IPS DF 4.7 (cell line): ENCODE results near the gene STXBP6.
"Not testable (repeated sequence)": the region's sequence is repeated elsewhere in the genome, so short reads cannot be mapped to it uniquely, and the experiment has no call there.

ENCODE experiments used
- DNase-seq: peaks from one replicate; pipeline ENCODE4 v3.0.0-alpha.2; 2013; ENCODE audit warnings: low spot score; ENCODE audit errors: extremely low read depth

Gene STXBP6

DNA sequence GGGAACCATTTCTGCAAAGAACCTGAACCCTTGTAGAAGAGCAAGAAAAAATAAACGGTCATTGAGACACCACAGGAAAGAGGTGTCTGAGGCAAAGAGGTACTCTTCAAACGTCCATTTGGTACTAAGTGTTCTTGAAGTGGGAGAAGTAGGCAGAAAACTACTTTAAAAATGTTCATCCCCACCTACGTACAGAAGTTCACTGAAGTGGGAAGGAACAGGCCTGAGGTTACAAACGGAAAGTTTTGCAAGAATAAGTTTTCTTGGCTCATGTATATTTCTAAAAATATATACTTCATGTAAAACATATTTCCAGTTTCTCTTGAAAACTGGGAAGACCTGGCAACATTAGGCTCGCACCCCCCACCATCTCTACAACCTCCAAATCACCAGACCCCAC, 61.2 kb downstream of the STXBP6 start:
- DNase-seq: no peak

DNA sequence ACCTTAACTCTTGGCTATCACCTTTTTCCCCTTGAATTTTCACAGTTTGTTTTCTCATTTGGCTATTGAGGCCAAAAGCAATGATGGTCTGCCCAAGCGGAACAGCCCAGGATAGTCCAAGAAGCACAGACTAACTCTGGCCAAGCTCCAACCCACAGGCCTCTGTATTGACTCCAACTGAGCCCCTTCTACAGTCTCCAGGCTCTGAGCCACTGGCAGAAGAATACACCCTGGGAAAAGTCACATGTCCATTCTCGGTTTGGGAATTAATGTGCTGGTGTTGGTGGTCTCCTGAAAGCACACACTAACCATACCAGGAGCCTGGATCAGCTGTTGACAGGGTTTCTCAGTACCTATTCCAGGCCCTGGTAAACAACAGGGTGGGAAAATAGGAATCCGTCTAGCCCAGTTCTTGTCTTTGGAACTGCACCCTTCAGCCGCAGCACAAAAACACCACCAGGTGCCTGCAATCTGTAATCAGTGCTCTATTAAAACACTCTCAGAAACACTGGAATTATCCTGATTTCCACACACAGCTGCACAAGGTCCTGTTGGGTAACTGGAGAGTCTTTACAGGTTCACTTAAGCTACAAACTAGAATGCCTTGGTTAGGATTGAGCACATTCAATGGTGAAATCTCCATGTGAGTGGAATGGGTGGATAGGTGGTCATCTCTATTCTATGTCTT, 63.6 kb downstream of the STXBP6 start:
- DNase-seq: no peak

DNA sequence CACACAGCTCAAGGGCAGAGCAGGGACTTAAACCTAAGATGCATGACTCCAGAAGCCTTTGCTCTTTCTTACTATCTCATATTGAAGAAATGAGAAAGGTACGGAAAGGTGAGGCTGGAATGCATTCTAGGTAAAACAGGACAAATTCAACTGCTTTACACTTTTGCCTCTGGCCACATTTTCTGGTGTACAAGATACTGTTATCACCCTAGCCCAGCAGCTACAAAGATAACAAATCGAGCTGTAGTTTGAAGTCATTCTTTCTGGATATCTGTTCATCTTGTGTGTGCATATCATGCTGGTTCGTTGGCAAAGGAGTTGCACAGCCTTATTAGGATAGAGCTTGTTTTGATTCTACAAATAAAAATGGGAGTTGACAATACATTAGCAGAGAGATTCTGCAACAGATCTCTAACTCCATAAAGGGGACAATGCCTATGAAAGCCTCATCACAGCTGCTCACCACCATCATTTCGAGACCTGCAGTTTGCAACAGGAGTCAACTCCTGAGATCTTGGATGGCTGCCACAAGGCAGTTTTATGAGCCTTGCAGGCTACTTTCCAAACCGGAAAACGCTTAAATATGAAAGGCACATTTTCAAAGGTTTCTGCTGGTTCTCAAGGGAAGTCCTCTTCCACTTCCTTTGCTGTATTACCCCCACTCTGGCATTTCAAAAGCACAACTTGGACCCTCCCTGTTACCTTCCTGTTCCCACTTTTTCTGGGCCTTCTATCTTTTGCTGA, 64.9 kb downstream of the STXBP6 start:
- no peak for DNase-seq

DNA sequence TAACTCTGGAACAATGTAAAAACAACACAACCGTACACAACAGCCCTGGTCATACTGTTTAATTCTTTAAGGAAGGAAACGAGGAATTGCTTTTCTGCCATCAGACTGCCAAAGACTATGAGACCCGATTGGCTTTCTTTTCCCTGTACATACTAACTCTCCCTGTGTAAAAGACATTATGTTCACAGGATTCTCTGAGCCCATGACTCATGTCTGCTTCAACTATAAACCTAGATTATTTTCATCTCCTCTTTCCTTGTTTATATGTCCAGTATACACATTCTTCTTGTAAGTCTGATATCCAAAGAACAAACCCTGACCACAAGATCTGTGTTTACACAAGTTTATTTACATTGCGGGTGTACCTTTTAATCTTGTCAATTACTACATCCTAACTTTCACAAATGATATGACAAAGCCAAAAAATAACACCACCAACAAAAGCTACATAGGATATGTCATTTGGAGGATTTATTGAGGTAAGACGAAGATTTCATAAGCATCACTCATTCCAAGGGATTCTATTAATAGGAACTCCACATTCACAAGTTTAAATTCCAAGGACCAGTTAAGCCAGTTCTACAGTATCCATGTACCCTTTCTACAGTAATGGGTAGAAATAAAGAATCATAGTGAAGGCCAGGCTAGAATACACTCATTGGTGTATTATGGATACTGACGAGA, 67.3 kb downstream of the STXBP6 start:
- DNase-seq: no peak

DNA sequence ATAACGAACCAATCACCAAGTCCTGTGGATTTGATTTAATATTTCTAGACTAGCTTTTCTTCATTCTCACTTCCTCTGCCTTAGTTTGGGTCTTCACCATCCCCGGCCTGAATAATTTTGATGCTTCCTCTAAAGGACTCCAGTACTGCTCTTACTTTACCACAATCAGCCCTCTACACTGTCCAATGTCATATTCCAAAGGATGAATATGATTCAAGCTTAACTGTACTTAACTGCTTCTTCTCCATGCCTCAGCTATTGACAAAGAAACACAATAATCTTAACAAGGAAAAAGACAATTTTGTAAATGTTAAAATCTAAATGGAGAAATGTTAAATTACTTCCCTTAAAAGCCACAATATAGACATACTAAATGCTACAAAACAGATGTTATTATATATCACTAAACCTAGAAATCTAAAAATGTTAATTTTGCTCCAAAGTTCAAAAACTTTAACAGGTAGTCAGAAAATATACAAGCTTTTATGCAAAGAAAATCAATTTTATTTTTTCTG, 70.2 kb downstream of the STXBP6 start:
- DNase-seq: no peak

DNA sequence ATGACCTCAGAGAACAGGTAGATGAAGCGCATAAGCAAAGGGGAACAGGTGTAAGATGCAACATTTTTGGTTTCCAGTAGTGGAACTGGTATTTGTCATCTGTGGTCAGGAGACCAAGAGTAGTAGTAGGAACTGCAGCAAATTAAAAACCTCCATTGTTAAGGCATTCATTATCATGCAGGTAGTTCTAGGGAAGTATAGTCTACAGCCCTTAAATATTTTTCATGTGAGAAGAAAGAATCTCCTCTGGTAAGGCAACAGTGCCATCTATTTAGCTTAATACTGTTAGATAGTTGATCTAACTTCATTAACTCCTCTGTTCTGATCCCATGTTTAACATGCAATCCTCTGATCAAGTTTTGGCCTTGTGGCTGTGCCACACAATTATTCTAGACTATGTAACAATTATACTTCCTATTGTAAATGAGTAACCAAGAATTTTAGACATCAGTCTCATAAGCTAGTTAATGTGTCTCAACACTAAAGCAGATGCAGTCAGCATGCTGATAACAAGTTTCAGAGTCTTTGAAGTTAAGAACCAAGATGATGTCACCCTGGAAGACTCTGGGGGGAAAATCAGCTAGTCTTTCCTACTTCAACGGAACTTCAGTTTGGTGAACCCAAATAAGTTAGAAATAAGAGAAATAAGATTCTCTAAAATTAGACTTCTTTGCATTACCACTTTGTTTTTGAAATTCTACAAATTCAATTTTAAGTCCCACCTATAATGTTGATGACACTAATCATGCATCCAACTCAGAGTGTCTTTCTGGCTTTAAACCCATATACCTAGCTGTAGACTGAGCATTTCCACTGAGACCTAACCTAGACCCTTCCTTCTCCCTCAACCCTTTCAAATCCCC, 70.9 kb downstream of the STXBP6 start:
- no peak for DNase-seq

DNA sequence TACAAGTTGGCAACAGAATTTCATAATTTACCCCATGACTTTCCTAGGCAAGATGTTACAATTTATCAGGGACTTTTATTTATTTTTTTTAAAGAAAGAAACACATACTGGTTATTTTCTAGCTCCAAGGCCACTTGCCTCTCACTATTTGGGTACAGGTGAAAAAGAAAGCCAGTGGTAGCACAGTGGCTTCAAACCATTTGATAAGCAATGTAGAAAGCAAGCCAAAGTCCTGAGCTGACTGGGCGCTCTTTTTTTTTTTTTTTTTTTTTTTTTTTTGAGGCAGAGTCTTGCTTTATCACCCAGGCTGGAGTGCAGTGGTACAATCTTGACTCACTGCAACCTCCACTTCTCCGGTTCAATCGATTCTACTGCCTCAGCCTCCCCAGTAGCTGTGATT, 73.3 kb downstream of the STXBP6 start:
- DNase-seq: no peak

DNA sequence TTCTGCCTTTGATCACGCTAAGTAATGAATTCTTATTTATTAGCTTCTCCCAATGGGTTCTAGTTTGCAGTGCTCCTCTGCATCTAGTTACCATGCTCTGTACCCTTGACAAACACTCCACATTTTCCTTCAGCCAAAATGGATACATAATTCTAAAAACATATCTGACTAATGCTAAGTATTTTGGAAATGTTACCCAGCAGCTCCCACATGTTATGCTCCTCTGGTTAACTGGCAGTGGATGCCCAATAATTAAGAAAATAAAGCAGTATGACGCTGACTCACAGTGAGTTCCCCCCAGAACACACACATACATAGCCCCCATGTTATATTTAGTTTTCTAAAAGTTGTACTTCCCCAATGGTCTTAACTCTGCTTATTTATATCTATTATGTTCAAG, 74.6 kb downstream of the STXBP6 start:
- DNase-seq: no peak

DNA sequence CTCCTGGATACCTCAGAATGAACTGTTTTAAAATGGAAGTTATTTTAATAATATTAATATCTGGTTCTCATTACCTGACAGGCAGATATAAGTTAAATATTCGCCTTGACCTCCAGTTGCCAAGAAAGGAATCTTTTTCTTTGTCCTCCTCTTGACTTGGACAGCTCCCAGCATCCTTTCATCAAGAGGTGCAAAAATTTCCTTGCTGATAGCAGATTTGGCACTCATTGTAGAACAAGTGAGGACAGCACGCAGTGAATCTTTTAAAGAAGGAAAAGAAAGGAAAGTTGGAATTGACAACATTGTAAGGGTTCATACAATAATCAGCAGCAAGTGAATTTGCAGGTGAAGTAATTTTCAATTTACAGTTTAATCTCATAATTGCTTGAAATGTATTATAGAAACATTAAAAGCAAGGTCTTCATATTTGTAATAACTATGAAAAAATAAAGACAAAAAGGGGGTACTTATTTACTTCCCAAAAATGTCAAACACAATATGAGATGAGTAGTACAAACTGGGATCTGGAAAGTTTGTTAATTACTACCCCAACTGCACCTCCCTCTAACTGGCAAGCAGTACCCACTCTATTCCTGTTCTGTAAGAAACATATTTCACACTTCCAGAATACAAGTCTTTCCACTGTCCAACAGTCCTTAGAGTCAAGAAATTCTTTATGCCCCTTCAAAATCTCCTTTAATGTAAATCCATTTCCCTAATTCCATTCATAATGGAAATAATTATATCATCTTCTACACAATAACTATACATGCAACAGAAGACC, 75.2 kb downstream of the STXBP6 start:
- DNase-seq: no peak

DNA sequence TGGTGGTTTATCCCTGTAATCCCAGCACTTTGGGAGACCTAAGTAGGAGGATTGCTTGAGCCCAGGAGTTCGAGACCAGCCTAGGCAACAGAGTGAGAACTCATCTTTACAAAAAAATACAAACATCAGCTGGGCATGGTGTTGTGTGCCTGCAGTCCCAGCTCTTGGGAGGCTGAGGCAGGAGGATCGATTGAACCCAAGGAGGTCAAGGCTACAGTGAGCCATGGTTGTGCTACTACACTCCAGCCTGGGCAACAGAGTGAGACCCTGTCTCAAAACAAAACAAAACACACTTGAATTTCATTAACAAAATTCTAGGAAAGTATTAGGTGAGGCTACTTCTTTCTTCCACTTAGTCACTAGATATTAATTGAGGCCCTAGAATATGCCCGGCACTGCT, 77.1 kb downstream of the STXBP6 start:
- no peak for DNase-seq

DNA sequence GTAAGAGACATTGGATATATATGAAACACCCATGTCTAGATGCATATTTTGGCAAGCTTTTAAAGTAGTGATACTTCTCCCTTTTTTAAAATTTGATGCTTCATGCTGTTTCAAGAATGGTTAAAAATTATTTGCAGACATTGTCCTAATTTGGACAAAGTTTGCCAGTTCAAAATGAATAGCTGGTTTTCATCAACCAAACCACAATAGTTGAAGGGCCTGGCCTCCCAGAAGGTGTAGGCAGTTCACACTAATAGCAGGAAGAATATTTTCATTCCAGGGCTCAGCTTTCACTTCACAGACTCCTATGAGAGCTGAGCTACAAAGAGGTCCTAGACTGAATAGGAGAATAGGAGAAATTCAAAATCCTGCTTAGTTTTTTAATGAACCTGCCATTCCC, 78.7 kb downstream of the STXBP6 start:
- no peak for DNase-seq

DNA sequence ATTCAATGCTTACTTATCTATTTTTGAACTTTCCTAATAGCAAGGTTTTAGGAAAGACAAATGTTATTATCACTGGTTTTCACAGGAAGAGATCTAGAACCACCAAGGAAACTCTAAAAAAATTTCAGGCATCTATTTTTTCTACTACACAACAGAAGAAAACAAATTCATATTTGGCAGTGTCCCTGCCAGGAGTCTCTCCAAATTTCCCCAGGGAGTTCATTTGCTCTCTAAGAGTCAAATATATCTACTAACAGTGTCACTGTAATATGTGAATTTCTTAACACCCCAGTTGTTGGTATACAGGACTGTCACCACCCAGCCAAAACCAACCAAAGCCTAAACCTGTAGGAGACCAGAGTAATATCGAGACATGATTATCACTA, 83.4 kb downstream of the STXBP6 start:
- DNase-seq: no peak

DNA sequence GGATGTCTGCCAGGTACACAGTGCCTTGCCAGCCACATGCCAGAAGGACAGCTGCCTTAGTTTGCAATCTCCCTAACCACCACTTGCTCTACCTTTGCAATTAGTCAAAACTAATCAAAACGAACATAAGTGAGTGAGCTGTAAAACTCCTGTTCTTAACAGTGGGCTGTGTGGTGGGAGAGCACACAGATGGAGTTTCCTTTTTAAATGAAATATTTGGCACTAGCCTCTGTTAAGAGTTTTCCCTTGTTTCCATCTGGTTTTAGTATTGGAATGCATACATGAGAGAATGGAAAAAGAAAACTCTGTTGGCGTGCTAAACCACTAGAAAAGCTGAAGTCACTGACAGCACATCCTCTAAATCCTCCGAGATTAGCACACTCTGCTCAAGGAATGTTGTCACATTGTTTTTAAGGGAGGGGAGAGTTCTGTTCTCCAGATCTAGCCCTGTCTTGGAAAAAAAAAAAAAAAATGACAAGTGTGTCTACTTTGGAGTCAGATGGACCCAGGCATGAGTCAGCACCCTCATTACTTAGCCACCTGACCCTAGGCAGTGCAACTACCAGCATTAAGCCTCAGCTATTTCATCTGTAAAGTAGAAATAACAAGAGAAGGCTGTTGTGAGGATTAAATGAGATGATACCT, 83.9 kb downstream of the STXBP6 start:
- DNase-seq: no peak

DNA sequence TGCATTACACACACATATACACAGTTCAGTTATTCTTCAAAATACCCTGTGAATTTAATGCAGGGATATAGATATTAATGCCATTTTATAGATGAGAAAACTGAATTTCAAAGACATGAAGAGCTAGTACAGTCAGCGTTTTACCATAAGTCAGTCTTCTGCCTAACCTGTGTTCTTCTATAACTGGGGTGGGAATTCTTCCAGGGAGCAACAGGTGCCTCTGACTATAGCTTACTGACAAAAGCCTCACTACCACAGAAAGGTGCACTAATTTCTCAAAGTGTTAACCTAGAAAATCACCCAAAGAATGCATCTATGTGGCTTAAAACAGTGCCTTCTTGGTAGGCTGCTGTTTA, 84.4 kb downstream of the STXBP6 start:
- no peak for DNase-seq

DNA sequence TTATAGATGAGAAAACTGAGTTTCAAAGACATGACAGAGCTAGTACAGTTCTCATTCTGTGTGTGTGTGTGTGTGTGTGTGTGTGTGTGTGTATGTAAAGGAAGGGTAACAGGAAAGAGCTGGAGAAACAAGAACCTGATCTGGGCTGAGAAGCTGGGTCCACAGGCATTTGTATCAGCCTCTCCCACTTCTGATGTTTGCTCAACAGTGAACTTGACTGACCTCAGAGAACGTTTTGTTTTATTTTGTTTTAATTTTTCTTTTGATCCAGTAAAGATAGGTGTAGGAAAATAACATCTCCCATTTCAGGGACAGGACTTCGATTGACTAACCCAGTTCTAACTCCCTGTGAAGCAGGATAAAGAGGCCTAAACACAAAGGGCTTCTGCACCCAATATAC, 85.4 kb downstream of the STXBP6 start:
- no peak for DNase-seq

DNA sequence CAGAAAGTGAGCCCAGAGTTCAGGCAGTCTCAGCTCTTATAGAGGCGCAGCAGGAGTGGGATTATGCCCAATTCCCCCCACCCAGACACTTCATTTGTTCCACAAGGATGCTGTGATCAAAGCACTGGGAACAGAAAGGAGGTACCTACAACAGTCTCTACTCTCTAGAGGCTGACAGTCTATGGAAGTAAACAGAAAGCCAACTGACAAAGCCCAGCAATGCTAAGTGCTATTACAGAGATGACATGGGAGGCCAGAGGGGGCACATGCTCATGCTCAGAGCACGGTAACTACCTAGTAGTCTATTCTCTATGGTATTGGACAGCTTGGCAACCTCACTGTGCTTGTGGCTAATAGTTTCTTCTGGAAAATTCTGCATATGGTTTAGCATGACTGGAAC, 85.9 kb downstream of the STXBP6 start:
- no peak for DNase-seq

DNA sequence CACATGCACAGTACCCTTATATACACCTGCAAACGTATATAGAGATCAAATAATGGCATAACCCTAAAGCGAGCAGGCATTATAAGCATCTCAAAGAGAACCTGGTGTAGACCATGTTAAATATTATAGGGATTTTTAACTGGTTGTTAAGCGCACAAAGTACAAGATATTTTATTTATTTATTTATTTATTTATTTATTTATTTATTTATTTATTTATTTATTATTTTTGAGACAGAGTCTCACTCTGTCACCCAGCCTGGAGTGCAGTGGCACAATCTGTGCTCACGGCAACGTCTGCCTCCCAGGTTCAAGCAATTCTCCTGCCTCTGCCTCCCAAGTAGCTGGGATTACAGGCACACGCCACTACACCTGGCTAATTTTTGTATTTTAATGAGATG, 87.8 kb downstream of the STXBP6 start:
- not testable (repeated sequence) for DNase-seq

DNA sequence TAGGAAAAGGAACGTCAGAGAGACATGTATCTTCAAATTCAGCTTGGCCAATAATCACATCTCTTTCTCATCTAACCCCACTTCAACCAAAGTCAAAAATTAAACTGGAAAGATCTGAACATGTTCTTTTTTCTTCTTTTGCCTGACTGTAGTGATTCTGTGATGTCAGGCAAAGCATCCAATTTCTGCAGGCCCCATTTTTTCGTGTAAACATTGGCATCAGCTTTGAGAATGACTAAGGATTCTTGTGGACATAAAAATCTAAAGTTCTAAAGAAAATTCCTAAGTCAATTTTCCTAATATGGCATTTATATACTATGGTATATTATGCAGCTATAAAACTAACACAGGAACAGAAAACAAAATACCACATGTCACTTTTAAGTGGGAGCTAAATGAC, 89.1 kb downstream of the STXBP6 start:
- DNase-seq: no peak

DNA sequence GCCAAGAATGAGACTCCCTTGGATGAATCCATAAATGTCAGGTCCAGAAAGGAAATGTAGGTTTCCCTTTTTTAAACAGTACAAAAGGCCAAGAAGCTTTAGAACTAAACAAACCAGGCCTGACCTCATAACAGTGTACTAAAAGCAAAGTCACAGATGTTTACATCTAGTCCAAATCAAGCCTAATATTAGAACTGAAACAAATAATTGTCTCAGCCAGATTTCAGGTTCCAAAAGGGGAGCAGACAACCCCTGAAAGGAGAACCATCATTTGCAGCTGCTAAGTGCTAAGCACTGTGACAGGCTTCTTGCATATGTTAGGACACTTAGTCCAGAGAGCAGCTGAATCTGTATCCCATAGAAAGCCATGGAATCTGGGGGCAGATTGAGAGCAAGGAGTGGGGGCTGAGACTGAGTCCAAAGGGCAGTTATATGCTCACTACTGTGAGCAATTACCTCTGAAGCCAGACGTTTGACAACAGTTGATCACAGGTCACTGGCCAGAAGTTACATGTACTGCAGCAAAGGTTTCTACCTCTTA, 90.1 kb downstream of the STXBP6 start:
- DNase-seq: no peak

DNA sequence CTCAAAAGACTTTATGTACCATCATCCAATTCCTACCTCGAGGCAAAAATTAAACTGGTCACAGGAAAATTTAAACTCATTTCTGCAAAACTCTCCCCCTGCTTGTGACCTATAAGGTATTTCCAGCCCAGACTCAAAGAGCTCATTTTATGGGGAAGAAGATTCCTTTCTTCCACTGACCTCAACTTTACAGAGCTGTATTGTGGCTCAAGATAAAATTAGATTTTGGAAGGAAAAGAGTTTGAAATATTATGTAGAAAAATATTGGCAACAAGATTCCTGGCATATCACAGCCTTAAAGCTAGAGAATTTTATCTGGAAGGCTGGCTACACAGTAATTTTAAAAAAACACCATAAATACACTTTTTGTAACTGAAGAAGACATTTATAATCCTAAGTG, 91.7 kb downstream of the STXBP6 start:
- DNase-seq: no peak
